WI38 (cell line): Measurements from ENCODE around the gene WFDC5.

Experiments
- H3K4me3 ChIP-seq: 2 replicates; pipeline ENCODE4 v1.5.1; 2011; ENCODE audit warnings: low read depth, mild to moderate bottlenecking, control low read depth, low read length
- CTCF ChIP-seq: IDR thresholded peaks from 2 replicates; pipeline ENCODE4 v1.5.1; 2012; ENCODE audit warnings: low read depth, mild to moderate bottlenecking, control low read depth, low read length

WFDC5 gene

GRCh38 chr20:45096781-45097180 lies 18.2 kb downstream of the WFDC5 start:
- no peak overlapping the region for H3K4me3 ChIP-seq
- TF ChIP-seq CTCF: no peak

- TF ChIP-seq CTCF: peak; percentile 71
- H3K4me3 ChIP-seq: no peak overlapping the region
Measured at GRCh38 chr20:45095805-45096238, 19.2 kb downstream of the WFDC5 start.

- H3K4me3 ChIP-seq: no peak overlapping the region
- no peak for TF ChIP-seq CTCF
Measured at GRCh38 chr20:45094864-45095574, 20.0 kb downstream of the WFDC5 start.

- TF ChIP-seq CTCF: no peak
Measured at GRCh38 chr20:45094201-45094600, 20.8 kb downstream of the WFDC5 start.

GRCh38 chr20:45092898-45093297 lies 22.1 kb downstream of the WFDC5 start:
- no peak for TF ChIP-seq CTCF
- H3K4me3 ChIP-seq: no peak overlapping the region

More at GRCh38 chr20:45094201-45094600, 20.8 kb downstream of the WFDC5 start:
- no peak overlapping the region for H3K4me3 ChIP-seq

- H3K4me3 ChIP-seq: no peak overlapping the region
- no peak for TF ChIP-seq CTCF
Measured at GRCh38 chr20:45091366-45091765, 23.6 kb downstream of the WFDC5 start.

GRCh38 chr20:45090481-45090880 lies 24.5 kb downstream of the WFDC5 start:
- TF ChIP-seq CTCF: no peak
- H3K4me3 ChIP-seq: no peak overlapping the region
